NCI-H1694 treated with DMSO at 0.1 percent for 48 hours (cell line): ENCODE measurements around the gene RUSC2.
"Not testable (repeated sequence)": the region's sequence is repeated elsewhere in the genome, so short reads cannot be mapped to it uniquely, and the experiment has no call there.

ENCODE experiments used
- DNase-seq: peaks from one replicate; lab custom pipeline; 2025; lab: John Stamatoyannopoulos, UW

The RUSC2 gene

GRCh38 chr9:35495984-35496383 is 6.1 kb downstream of the RUSC2 start:
- DNase-seq = no peak

GRCh38 chr9:35498245-35498644 is 8.3 kb downstream of the RUSC2 start:
- not testable (repeated sequence) for DNase-seq

DNA sequence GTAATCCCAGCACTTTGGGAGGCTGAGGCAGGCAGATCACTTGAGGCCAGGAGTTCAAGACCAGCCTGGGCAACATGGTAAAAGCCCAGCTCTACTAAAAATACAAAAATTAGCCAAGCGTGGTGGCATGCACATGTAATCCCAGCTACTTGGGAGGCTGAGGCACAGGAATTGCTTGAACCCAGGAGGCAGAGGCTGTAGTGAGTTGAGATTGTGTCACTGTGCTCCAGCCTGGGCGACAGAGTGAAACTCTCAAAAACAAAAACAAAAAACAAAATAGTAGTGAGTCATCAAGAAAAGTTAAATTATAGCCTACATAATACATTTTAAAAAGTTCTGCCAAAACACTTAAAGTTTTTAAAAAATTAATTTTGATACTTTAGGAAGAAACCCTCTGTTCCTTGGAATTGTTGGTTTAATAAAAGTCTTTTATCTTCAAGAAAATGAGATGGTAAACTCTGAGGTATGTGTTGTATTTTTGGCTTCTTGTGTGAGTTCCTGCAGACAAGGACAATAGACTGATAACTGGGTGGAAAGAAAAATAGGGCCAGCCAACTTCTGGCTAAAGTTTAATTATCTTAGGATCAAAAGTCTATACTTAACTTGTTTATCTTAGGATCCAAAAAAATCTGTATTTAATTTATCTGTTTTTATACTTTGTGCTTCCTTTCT is 9.3 kb downstream of the RUSC2 start:
- no peak for DNase-seq

DNA sequence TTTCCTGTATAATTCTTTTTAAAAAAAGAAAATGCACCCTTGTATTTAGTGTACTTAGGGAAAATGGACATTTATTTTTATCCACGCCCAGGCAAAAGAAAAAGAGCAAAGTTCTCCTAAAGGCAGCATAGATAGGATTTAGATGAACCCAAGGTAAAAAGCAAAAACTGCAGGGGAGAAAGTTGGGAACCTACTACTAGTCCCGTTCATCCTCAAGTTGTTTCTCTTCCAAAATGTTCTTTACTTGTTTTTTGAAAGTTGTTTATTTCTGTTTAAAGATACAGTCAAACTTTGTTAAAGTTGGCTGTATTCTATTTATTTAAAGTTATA is 9.8 kb downstream of the RUSC2 start:
- DNase-seq = no peak

GRCh38 chr9:35500130-35500748 is 10.3 kb downstream of the RUSC2 start:
- no peak for DNase-seq

- DNase-seq = no peak
Observed at GRCh38 chr9:35501946-35502345, 12.0 kb downstream of the RUSC2 start.

GRCh38 chr9:35506359-35506758 is 16.4 kb downstream of the RUSC2 start:
- DNase-seq = no peak

DNA sequence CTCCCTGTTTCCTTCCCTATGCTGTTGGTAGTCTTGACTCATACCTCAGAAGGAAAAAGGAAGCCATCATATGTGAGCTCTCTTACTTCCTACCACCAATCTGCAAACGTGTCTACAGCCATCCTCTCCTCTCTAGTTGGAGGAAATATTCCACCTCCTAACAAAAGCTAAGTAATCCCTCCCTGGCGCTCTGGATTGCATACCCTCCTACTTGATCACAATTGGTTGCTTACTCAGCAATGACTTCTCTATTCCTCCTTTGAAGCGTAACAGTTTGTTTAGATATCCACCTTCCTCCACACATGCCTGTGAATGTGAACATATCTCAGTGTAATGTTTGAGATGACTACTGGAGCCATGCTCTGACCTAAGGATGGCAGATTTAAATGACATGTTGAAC is 18.2 kb downstream of the RUSC2 start:
- DNase-seq = no peak

DNA sequence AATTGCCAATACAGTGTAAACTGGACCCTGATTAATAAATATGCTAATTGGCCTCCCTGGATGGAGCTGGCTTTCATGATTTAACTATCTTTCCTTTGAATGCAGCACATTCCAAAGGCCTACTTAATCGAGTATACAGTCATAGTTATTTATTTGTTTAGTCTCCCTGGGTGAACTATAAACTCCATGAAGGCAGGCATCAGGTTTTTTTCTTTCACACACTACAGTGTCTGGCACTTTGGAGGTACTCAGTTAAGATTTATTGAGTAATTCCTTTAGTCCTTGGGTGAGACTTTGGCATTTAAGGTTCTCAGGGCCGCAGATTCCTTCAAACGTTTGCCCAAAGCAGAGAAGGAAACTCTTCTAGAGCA is 20.5 kb downstream of the RUSC2 start:
- DNase-seq = no peak

DNA sequence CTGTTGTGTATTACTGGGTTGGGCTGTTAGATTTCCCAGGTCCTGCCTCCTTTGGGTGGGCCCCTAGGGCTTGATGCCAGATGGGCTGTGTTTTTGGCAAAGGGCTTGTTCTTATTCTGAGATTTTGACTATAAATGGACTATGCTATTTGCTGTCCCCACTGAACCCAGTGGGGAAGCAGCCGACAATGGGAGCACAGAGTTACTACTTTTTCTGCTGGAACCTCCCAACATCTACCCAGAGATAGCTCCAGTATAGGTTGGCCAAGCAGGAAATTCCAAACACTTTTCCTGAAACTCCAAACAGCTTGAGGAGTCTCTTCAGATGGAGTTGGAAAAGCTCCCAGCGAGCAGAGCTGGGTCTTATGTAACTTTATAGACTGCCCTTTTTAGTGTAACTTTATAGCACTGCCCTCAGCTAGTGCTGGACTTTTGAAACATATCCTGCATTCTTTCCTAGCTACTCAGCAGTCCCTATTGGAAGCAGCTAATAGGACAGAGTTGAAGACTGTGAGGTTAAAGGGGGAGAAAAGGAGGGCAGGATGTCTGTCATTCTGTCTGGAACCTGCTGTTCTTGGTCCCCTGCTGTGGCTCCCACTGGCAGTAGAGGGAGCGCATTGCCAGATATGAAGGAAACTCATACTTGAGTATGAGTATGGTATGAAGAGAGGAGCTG is 21.0 kb downstream of the RUSC2 start:
- no peak for DNase-seq

DNA sequence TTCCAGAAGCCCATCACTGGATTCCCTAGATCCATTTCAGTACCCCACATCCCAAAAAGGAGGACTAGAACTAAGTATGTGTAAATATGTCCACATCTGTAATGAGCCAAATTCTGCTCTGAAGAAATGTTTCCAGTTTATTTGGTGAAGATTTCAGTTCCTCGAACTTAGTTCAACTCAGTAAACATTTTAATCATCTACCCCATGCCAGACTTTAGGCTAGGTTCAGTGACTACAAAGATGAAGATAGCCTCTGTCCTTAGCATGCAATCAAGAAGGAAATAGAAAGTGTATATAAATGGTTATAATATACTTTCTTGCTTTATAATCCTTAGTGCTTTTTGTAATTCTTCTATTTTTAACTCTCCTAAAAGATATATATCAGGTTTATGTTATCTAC is 21.5 kb downstream of the RUSC2 start:
- DNase-seq = no peak

DNA sequence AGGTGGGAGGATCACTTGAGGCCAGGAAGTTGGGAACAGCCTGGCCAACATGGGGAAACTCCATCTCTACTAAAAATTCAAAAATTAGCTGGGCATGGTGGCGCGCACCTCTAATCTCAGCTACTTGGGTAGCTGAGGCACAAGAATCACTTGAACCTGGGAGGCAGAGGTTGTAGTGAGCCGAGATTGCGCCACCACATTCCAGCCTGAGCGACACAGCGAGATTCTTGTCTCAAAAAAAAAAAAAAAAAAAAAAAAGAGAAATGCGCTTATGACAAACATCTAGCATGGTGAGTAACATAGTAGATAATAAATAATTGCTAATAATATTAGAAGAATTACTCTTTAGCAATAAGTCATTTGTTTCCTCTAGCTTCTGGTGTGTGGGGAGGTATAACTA is 25.9 kb downstream of the RUSC2 start:
- no peak for DNase-seq

DNA sequence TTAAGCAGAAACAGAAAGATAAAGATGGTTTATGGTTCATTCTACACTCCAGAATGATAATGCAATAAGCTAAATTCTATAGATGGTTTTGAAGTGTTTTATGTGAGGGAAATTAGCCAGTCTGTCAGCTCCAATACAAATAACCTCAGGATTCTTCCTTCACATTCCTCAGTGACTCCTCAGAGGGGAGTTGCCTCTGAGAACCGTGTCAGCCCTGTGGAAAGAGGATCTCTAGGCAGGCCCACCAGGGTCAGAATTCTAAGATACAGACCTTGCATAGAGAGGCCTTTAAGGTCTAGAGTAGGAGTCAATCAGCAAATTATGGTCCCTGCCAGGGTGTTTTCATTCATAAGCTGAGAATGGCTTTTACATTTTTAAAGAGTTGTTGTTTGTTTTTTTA is 26.6 kb downstream of the RUSC2 start:
- DNase-seq = no peak

DNA sequence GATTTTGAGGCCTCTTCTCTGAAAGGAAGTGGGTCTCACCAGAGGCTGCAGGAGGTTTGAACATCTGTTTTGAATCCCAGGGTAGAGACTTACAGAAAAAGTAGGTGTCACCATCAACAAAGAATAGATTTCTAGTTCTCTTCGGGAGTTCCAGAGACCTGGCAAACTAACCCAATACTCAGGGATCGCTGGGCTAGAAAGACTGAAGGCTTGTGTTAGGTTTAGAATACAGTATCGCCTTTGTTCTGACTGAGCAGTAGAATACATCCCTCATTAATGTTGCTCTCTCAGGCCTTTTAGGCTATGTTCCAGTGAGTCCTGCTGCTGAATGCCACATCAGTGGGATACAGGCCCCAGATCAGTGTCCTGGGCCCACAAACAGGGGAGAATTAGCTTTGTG is 27.2 kb downstream of the RUSC2 start:
- no peak for DNase-seq

DNA sequence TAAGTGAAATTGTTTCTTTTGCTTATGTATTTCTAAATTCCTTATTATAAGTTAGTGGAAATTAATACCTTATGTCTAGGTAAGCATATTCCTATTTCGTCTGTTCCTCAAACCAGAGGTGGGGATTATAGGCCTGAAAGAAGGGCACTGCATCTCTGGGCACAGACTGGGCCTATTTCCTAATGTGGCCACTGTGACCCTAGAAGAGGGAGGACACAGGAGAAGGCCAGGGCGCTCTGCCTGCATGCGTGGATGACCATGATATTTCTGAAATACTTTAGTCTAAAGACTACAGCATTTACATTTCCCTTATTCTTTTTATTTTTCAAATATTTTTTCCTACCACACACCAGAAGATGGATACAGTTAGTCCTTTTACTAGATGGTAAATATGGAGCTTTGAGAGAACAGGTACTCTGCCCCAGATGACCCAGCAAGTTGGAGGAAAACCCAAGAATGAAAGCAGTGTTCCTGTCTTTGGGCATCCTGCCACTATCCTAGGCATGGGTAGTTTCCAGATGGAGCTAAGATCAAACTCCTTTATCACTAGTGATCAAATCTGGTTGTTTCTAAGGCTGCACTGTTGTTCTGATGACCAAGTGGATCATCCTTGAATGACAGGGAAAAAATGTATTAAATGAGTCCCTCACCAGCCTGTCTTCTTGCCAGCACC is 27.8 kb downstream of the RUSC2 start:
- DNase-seq = no peak

DNA sequence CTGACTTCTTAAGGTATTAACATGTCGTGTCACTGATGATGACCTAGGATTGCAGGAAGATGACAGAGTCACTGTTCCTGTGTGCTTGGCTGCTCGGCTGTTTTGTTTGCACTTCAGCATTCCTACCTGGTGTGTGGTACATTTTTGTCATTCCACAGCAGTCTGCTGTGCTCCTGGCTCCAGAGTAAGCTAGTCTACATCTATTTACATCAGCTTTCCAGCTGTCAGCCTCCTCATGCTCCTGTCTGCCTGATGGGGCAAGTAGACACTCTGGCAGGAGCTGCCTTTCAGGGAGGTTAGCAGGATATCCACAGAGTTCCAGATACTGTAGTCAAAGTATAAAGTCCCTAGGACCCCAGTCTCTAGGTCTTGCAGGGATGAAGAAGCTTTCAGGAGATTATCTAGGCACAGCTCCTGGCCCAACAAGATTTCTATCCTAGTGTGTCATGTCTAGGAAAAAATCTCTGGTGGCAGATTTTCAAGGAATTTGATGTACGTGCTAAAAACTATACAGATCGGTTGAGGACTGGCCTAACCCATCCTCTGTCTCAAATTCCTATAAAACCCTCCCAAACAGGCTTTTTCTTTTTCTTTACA is 28.4 kb downstream of the RUSC2 start:
- DNase-seq = peak; percentile 1

DNA sequence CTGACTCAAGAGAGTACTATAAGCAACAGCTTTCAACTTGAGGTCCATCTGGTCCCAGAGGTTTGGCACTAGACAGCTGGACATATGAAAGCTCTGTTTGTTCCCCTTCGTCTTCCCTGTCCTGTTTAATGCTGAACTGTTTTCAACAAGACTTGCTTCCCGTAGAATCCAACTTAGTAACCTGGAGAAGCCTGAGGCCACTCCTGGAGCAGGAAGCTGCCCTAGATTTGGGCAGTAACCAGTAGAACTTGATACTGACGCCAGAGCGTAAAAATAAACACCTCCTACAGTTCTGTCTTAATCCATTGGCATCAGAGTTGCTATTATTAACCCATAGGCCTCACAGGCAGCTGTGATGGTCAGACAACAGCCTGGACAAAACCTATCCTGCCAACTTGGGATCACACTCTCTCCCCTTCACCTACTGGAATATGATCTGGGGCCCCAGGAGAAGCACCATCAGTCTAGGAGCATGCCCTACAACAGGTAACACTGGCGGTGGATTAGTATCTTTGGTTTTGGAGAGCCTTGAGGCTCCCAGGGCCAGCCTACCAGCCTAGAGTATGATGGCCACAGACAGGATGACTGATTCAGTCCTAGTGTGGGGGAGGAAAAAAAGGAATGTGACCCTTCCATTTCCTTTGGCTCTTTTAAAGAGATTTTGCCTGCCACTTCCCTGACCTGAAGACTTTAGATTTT is 29.2 kb downstream of the RUSC2 start:
- DNase-seq = no peak

DNA sequence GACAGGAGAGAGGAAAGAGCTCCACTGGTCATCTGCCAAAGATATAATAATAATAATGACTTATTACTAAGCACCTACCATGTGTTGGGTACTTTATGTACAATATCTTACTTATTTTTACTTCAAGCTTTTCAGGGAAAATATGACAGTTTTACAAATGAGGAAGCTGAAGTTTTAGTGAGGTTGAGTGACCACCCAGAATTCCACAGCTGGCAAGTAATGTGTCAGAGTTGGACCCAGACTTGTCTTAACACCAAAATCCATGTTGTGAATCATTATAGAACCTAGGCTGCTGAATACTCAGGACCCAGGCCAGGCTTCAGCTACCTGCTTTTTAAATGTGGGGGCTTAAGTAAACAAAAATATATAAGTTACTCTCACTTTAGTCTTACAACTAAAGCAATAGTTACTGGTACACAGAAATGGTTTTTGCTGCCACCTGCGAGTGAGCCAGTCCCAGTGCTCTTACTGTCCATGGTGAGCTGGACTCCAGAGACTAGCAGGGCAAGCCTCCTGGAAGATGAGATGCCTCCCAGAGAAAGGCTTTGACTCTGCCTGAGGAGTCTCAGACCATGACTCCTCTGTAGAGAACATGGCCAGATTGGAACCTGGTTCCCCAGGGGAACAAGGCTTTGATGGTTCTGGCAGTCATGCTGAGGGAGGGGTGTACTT is 29.9 kb downstream of the RUSC2 start:
- no peak for DNase-seq

DNA sequence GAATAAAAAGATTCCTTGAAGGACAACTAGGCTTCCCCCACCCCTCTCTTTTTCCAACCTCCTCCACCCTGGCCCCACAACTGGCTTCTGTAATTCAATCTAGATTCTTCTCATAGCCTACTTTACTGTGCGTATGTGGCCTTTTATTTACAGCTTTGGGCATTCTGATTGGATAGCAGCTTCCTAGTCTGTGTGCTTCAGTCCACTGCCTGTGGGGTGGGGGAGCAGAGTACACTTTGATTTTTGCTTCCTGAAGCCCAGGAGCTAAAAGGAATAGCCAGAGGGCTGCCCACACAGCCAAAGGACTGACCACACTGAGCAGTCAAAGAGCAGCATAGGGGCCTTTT is 30.4 kb downstream of the RUSC2 start:
- no peak for DNase-seq

DNA sequence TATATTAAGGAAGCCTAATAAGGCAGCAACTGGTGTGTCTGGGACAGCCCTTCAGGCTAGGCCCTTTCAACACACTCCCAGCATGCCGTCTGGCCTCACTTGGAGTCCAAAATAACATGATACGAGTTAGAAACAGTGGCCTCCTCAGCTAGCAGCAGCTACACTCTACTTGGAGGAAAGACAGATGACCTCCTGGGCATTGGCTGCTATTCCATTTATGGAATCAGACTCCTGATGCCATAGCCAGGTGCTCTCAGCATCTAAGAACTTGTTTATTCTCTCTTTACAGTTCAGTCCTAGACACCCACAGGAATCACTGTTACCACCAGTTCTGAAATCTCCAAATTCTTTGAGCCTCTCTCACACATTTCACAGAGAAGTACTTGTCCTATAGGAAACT is 31.8 kb downstream of the RUSC2 start:
- DNase-seq = no peak

GRCh38 chr9:35522187-35522586 is 32.3 kb downstream of the RUSC2 start:
- DNase-seq = no peak

DNA sequence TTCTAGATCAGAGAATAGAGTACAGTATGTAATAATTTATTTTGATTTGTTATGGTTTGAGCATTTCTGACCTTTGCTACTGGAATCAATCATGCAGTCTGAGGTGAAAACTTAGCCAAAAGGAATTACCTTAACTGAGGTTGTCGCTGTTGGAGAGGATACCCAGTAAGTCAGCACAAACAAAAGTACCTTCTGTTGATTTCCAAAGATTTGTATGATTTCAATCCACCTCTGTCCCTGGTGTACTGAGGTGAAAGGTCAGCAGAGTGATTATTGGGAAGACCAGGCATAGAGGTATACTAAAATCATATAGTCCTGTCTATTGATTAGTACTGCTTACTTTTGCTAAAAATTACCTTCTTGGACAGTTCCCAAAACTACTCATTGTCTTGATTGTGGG is 32.8 kb downstream of the RUSC2 start:
- DNase-seq = no peak
